NCI-H69 (cell line): ENCODE results near the gene DUOX2.
A peak's percentile ranks its signal among the peaks of the same experiment; 100 is the strongest.
"Not testable (repeated sequence)": the region's sequence is repeated elsewhere in the genome, so short reads cannot be mapped to it uniquely, and the experiment has no call there.

Experiments
- DNase-seq: peaks from one replicate; lab custom pipeline; 2025; lab: John Stamatoyannopoulos, UW

DUOX2 gene

GRCh38 chr15:45118996-45119395, 5.0 kb upstream of the DUOX2 start:
- DNase-seq, result no peak

DNA sequence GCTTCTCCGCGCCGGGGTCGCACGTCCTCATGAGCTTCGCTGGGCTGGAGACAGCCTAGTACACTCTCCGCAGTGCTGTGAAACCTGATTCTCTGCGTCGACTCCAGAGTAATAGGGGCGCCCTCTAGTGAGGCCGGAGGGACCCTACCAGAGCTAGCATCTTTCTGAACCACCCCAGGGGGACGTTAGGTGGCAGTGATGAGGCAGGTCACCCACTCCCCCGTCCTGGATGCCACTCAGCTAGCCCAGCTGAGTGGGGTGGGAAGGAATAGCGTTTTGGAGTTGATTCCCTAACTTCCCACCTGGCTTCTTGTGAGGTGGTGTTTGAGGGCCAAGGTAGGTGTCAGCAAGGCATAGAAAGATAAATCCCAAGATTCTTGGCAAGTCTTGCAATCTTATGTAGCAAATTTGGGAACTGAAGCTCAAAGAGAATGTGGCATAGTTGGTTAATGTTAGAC, 4.2 kb upstream of the DUOX2 start:
- peak; percentile 94 for DNase-seq

- no peak for DNase-seq
Observed at GRCh38 chr15:45117308-45118130, 3.5 kb upstream of the DUOX2 start.

- peak; percentile 50 for DNase-seq
Observed at GRCh38 chr15:45116482-45117307, 2.7 kb upstream of the DUOX2 start.

GRCh38 chr15:45116006-45116481, 2.1 kb upstream of the DUOX2 start:
- DNase-seq, result no peak

DNA sequence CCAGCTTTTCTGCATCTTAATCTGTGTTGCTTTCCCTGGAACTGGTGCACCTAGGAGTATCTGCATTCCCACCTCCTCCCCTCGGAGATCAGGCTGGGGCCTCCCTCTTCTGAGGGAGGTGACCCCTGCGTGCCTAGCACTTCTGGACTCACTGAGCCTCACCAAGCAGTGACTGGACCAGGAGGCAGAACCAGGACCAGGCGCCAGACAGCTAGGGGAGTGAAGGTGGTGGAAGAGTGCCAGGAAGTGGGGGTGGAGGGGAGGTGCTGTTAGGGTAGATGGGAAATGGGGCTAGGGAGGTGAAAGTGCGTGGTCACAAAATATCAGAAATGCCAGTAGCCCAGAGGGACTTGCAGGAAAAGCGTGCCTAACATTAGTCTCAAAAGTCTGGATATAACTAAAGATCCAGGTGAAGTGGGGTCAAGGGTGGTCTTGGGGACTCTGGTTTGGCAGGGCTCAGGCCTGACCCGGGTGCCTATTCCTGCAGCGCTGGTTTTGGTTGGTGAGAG, 1.4 kb upstream of the DUOX2 start:
- no peak for DNase-seq

DNA sequence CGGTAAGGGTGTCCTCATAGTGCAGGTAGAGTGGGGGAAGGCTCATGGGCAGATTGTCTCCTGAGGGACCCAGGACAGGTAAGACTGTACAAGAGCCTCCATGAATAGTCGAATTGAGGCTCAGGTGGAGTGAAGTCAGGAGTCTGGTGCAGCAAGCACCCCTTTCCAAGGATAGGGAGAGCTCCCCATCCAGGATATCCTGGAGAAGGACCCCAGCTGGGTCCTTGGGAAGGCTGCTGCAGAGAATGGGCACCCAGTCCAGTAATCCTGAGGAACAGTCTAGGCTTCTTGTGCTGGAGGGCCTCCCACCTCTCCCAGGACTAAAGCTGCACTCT, 746 bp upstream of the DUOX2 start:
- DNase-seq, result no peak

DNA sequence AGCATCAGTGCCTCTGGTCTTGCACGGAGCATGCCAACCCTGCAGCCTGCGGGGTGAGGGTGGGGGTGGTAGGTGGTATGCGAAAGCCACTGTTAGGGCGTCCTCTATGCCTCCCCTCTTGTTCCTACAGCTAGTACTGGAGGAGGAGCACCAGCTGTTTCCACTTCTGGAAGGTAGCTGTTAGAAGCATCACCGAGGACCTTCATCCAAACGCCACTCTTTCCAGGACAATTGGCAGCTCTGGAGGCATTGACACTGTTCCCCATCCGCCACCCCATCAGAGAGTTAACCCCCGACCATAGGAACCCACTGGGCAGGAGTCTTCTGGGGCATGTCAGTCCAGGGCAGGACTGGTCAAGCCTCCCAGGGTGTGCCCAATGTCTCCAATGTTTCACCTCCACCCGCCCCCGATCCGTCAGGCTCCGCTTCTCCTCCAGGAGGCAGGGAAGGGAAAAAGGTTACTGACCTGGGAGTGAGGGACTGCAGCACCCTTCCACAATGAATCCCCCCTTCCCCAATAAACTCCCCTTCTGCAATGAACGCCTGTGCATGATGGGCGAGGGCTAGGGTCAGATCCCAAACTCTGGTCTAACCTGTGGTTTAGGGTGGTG, 487 bp downstream of the DUOX2 start:
- no peak for DNase-seq

DNA sequence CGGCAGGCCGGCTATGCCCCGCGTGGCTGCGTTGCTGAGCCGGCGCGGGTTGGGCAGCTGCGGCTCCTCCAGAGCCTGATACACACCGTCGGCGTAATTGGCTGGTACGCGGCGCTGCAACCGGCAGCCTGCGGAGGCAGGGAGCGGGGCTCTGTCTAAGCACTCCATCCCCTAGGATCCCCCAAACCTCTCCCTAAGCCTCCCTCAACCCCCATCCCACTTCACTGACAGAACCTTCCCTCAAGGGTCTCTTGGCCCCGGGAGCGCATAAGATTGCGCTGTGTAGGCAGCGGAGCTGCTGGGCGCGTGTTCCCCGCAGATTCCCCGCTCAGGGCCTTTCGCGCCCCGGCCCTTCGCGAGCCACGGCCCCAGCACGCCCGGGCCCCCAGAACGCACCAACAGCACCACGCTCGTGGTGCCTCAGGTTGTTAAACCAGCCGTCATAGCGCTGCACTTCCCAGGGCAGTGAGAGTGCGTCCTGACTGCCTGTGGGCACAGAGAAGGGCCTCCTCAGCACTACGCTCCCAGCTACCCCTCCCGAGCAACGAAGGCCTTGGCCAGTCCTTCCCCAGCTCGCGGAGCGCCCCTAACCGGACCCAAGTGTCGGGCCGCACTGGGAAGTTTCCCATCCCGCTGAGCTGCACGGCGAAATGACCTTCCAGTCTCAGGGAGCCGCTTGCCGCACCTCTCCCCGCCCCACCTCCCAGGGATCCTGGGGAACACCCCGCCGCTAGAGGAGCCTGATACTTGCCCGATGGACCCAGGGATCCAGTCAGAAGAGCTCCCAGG, 1.2 kb downstream of the DUOX2 start:
- peak; percentile 39 for DNase-seq

DNA sequence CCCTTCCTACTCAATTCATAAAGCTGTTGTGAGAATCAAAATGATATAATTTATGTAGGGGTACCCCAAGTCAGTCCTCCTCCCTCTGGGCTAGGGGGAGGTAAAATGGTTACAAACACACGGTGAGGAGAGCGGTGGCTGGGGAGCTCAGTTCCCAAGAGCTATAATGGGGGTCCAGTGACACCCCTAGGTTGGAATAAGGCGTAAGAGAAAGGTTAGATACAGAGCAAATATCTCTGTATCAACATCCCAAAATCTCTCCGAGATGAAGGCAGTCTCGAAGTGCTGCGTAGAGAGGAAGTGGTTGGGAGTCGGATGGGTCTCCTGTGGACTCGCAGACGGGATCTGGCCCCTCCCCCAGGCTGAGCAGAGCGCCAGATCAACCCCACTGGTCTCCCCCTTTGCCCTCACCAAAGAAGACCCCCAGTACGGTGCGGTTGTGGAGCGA, 1.8 kb downstream of the DUOX2 start:
- peak; percentile 39 for DNase-seq

GRCh38 chr15:45111390-45112142, 2.4 kb downstream of the DUOX2 start:
- no peak for DNase-seq

GRCh38 chr15:45110256-45110820, 3.6 kb downstream of the DUOX2 start:
- no peak for DNase-seq

DNA sequence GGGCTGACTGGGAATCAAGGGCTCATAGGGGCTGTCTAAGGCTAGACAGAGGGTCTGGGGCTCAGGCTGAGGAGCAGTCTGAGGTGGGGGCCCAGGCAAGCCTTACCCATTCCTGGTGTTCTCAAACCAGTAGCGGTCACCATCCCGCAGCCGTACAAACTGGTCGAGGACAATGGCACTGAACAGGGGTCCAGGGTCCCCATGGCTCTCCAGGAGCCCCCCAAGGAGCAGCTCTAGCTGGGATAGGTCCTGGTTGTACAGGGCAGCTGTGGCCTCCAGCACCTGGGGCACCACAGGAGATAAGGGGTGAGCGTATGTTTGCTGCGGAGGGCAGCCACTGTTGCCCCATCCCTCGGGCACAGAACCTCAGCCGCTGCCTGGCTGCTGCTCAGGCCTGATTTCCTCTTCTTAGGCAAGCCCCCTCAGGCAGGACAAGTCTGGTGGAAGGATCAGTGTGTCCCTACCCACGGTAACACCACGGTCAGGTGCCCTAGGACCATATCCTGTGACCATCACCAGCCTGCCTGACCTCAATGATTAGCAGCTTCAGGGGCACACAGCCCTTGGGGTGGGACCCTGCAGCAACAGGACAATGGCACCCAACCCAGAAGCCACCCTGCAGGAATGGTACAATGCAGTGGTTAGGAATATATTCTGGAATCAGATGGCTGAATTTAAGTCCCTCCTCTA, 5.9 kb downstream of the DUOX2 start:
- no peak for DNase-seq

DNA sequence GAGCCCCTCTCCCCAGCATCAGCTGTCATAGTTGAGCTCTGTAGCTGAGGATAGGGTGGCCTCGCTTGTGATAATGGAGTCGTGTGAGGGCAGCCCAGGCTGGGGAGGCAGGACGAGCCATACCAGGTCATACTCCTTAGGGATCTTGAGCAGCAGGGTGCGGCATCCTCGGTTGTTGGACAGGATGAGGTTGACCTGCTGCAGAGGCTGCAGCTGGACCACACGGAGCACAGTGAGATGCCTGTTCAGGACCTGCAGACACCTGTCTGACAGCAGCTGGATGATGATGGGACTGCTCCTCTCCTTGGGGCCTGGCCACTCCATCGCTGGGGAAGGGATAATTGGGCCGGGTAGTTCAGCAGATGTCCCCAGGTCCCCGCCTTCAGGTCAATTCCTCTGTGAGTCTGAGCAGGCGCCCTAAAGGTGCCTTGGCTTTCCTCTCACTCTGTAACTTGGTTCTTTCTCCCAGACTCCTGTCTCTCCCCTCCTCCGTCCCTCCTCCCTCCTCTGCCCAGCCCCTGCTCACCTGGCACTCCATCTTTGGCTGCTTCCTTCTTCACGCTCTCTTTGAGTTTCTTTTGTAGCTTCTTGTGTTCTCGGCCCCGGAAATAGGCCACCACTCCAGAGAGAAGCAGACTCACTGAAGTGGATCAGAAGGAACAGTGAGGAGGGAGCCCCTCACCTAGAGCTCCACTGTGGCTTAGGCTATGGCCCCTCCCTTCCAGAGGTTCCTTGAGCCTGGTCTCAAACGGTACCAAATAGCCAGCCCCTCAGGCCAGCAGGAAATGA, 7.8 kb downstream of the DUOX2 start:
- no peak for DNase-seq

- no peak for DNase-seq
Observed at GRCh38 chr15:45105586-45105985, 8.4 kb downstream of the DUOX2 start.

- DNase-seq, result not testable (repeated sequence)
Observed at GRCh38 chr15:45104170-45104569, 9.8 kb downstream of the DUOX2 start.

GRCh38 chr15:45102226-45102625, 11.7 kb downstream of the DUOX2 start:
- DNase-seq, result no peak

DNA sequence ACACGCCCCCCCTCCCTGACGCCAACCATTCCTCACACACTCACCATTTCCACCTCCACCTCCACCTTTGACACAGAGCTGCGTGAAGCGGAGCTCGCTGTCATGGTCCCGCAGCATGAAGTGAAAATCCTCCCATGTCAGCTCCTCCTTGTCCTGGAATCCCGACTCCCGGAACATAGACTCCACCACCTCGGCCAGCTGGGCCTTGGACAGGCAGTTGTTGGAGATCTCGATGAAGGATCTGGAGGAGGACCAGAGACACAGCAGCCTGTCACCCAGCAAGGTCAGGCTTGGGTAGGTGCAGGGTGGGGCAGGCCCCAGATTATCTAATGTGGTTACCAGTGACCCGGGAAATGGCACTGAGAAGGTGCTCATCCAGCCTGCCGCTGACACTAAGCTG, 12.2 kb downstream of the DUOX2 start:
- DNase-seq, result no peak
